ENCODE data around the gene MDGA2. TPM values are rescaled to one million over a fixed set of nuclear protein-coding genes. Genes with fewer than 3 reads are reported as not detected.

Gene MDGA2
- total RNA-seq, 1 donor from 2014 or later: 8.1 TPM

GRCh38 chr14:47277703-47278102, 397.7 kb downstream of the MDGA2 start:
- no peaks in the 10 kb centered on the region for H3K9me3 Mint-ChIP-seq (ENCODE audit: unreplicated experiment)
- DNase-seq (ENCODE audit: low spot score): no peak
- no peaks in the 10 kb centered on the region for H3K27me3 Mint-ChIP-seq (ENCODE audit: unreplicated experiment)
- H3K27ac Mint-ChIP-seq (ENCODE audit: unreplicated experiment): peak overlapping the region; percentile 33
- TF ChIP-seq, protein P1, sequence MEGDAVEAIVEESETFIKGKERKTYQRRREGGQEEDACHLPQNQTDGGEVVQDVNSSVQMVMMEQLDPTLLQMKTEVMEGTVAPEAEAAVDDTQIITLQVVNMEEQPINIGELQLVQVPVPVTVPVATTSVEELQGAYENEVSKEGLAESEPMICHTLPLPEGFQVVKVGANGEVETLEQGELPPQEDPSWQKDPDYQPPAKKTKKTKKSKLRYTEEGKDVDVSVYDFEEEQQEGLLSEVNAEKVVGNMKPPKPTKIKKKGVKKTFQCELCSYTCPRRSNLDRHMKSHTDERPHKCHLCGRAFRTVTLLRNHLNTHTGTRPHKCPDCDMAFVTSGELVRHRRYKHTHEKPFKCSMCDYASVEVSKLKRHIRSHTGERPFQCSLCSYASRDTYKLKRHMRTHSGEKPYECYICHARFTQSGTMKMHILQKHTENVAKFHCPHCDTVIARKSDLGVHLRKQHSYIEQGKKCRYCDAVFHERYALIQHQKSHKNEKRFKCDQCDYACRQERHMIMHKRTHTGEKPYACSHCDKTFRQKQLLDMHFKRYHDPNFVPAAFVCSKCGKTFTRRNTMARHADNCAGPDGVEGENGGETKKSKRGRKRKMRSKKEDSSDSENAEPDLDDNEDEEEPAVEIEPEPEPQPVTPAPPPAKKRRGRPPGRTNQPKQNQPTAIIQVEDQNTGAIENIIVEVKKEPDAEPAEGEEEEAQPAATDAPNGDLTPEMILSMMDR (IDR thresholded peaks at IDR 0.05; ENCODE audit: unreplicated experiment): no peak
- no peak overlapping the region for H3K4me3 Mint-ChIP-seq (ENCODE audit: unreplicated experiment)
- peaks cover 12% of the 10 kb centered on the region for H3K4me1 Mint-ChIP-seq (ENCODE audit: unreplicated experiment)
- no peaks in the 10 kb centered on the region for H3K36me3 Mint-ChIP-seq (ENCODE audit: low read depth, unreplicated experiment)

- Mint-ChIP-seq H3K4me3 (ENCODE audit: unreplicated experiment) (no peak overlapping the region), H3K27me3 (ENCODE audit: unreplicated experiment) (no peaks in the 10 kb centered on the region), H3K4me1 (ENCODE audit: unreplicated experiment) (peaks cover 12% of the 10 kb centered on the region), H3K9me3 (ENCODE audit: unreplicated experiment) (no peaks in the 10 kb centered on the region), H3K36me3 (ENCODE audit: low read depth, unreplicated experiment) (no peaks in the 10 kb centered on the region), H3K27ac (ENCODE audit: unreplicated experiment) (peak overlapping the region; percentile 87)
- peak; percentile 6 for DNase-seq (ENCODE audit: low spot score)
- TF ChIP-seq, protein P1 (IDR thresholded peaks at IDR 0.05; ENCODE audit: unreplicated experiment): no peak
These were observed 398.5 kb downstream of the MDGA2 start for GRCh38 chr14:47276931-47277330.

DNA sequence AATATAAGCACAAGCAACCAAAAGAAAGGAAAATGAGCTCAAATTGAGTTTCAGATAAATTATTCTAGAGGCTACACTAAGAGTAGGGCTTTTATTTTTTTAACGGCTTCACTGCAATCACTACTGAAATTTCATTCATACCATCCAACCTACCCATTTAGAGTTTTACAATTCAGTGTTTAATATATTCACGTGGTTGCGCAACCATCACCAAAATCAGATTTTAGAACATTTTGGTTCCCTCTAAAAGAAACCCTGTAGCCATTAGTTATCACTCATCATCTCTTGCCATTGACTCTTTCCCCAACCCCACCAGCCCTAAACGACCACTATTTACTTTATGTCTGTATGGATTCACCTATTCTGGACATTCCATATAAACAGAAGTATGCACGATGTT, 401.5 kb downstream of the MDGA2 start:
- Mint-ChIP-seq H3K4me3 (ENCODE audit: unreplicated experiment) (no peak overlapping the region), H3K9me3 (ENCODE audit: unreplicated experiment) (no peaks in the 10 kb centered on the region), H3K27ac (ENCODE audit: unreplicated experiment) (no peak overlapping the region), H3K4me1 (ENCODE audit: unreplicated experiment) (peaks cover 18% of the 10 kb centered on the region), H3K36me3 (ENCODE audit: low read depth, unreplicated experiment) (no peaks in the 10 kb centered on the region), H3K27me3 (ENCODE audit: unreplicated experiment) (no peaks in the 10 kb centered on the region)
- DNase-seq (ENCODE audit: low spot score): no peak
- TF ChIP-seq, protein P1 (IDR thresholded peaks at IDR 0.05; ENCODE audit: unreplicated experiment): no peak

GRCh38 chr14:47270715-47271114, 404.7 kb downstream of the MDGA2 start:
- Mint-ChIP-seq H3K36me3 (ENCODE audit: low read depth, unreplicated experiment) (no peaks in the 10 kb centered on the region), H3K27ac (ENCODE audit: unreplicated experiment) (no peak overlapping the region), H3K27me3 (ENCODE audit: unreplicated experiment) (no peaks in the 10 kb centered on the region), H3K9me3 (ENCODE audit: unreplicated experiment) (no peaks in the 10 kb centered on the region), H3K4me3 (ENCODE audit: unreplicated experiment) (no peak overlapping the region), H3K4me1 (ENCODE audit: unreplicated experiment) (peaks cover 5% of the 10 kb centered on the region)
- no peak for DNase-seq (ENCODE audit: low spot score)
- TF ChIP-seq, protein P1 (IDR thresholded peaks at IDR 0.05; ENCODE audit: unreplicated experiment): no peak

- no peaks in the 10 kb centered on the region for H3K9me3 Mint-ChIP-seq (ENCODE audit: unreplicated experiment)
- H3K36me3 Mint-ChIP-seq (ENCODE audit: low read depth, unreplicated experiment): no peaks in the 10 kb centered on the region
- H3K4me3 Mint-ChIP-seq (ENCODE audit: unreplicated experiment): no peak overlapping the region
- TF ChIP-seq, protein P1 (IDR thresholded peaks at IDR 0.05; ENCODE audit: unreplicated experiment): no peak
- DNase-seq (ENCODE audit: low spot score): no peak
- H3K27me3 Mint-ChIP-seq (ENCODE audit: unreplicated experiment): no peaks in the 10 kb centered on the region
- peaks cover 5% of the 10 kb centered on the region for H3K4me1 Mint-ChIP-seq (ENCODE audit: unreplicated experiment)
- H3K27ac Mint-ChIP-seq (ENCODE audit: unreplicated experiment): no peak overlapping the region
These were observed 405.5 kb downstream of the MDGA2 start for GRCh38 chr14:47269756-47270492.

Data from endothelial cell (in vitro differentiated cells).